Lung (tissue), 12 donors: ENCODE data around the gene RALGPS1. TPM values are rescaled to one million over a fixed set of nuclear protein-coding genes. Genes with fewer than 3 reads are reported as not detected.

Source experiments
- ATAC-seq: fragments of 200-7000 bp; cut with Tn5 transposase; one replicate; pipeline ENCODE4 v1.9.1; 2020; ENCODE audit warnings: moderate number of reproducible peaks; ENCODE audit not compliant: insufficient read depth, low FRiP score
- DNase-seq, 3 donors: peaks; one replicate each; pipeline ENCODE4 v3.0.0-alpha.2; 2013 to 2017
- H3K27ac ChIP-seq, 2 donors: one replicate each; pipeline ENCODE4 v1.5.1; 2013; ENCODE audit warnings: mild to moderate bottlenecking in 2 of 2, moderate library complexity in 2 of 2, control low read depth in 1 of 2, inconsistent platforms in 1 of 2, low read depth in 1 of 2, low read length in 1 of 2
- H3K27me3 ChIP-seq, 3 donors: one replicate each; pipeline ENCODE4 v1.5.1; 2013; ENCODE audit warnings: low read length in 2 of 3; ENCODE audit not compliant: control insufficient read depth in 3 of 3, insufficient read depth in 3 of 3
- H3K36me3 ChIP-seq, 4 donors: one replicate each; pipeline ENCODE4 v1.5.1; 2013; ENCODE audit warnings: low read length in 4 of 4, mild to moderate bottlenecking in 1 of 4, moderate library complexity in 1 of 4; ENCODE audit not compliant: control insufficient read depth in 4 of 4, insufficient read depth in 4 of 4
- H3K4me1 ChIP-seq, 5 donors: one replicate each; pipeline ENCODE4 v1.5.1; 2013; ENCODE audit warnings: low read length in 5 of 5, mild to moderate bottlenecking in 2 of 5, moderate library complexity in 1 of 5; ENCODE audit not compliant: control insufficient read depth in 5 of 5, insufficient read depth in 5 of 5
- H3K4me3 ChIP-seq: one replicate; pipeline ENCODE4 v1.5.1; 2013; ENCODE audit warnings: mild to moderate bottlenecking, control low read depth, moderate library complexity
- H3K9ac ChIP-seq, 2 donors: one replicate each; pipeline ENCODE4 v1.5.1; 2013; ENCODE audit warnings: low read length in 2 of 2, control low read depth in 1 of 2; ENCODE audit not compliant: insufficient read depth in 1 of 2
- H3K9me3 ChIP-seq, 4 donors: one replicate each; pipeline ENCODE4 v1.5.1; 2013; ENCODE audit warnings: low read length in 3 of 4, mild to moderate bottlenecking in 1 of 4, moderate library complexity in 1 of 4; ENCODE audit not compliant: control insufficient read depth in 4 of 4, insufficient read depth in 3 of 4
- CTCF ChIP-seq: IDR thresholded peaks from 2 replicates; pipeline ENCODE4 v1.5.1; 2012; ENCODE audit warnings: mild to moderate bottlenecking; ENCODE audit errors: control extremely low read depth, extremely low read depth
- WGBS, 2 donors: extraction: QIAGEN DNeasy Blood & Tissue Kit; methylation state at CpG; one replicate each; pipeline ENCODE4 v1.1.7; 2013; 5-methylcytosine and 5-hydroxymethylcytosine counted together
- polyA plus RNA-seq, 2 donors: library from polyadenylated mRNA; stranded (reverse); fragments of 200-250 nt; gene quantifications; one replicate each; pipeline ENCODE4 v1.2.1, GENCODE V29; 2013
- total RNA-seq, 2 donors: library from RNA; depleted of rRNA in 1 of 2; stranded (reverse); fragments of >200 nt in 1 of 2; gene quantifications; one replicate each; pipeline ENCODE4 v1.2.1, GENCODE V29; 2014 to 2021
- donor health status: control.
- donor health status: control.
- donor health status: Bipolar disorder and iron deficiency.
- donor health status: healthy.
- donor health status: DM: yes; HTN: yes; CAD: no.

Gene RALGPS1
- total and polyA plus RNA-seq, 4 donors = 3.5 to 30.3 (median 11.9) TPM

GRCh38 chr9:127249877-127250276 is 335.3 kb downstream of the RALGPS1 start:
- Histone ChIP-seq H3K4me1 (peaks cover 0 to 9% (median 4%) of the 10 kb centered on the region in 5 donors), H3K36me3 (peaks cover 0 to 2% (median 0%) of the 10 kb centered on the region in 4 donors), H3K27me3 (no peaks in the 10 kb centered on the region), H3K9me3 (no peaks in the 10 kb centered on the region), H3K4me3 (no peak overlapping the region), H3K9ac (no peak overlapping the region), H3K27ac (no peak overlapping the region)
- no peak for TF ChIP-seq CTCF
- no peak for DNase-seq
- no peak for ATAC-seq
- WGBS, 2 donors = 94% methylated on average over 5 of the region's 5 CpGs

GRCh38 chr9:127250896-127251391 is 336.4 kb downstream of the RALGPS1 start:
- TF ChIP-seq CTCF = no peak
- DNase-seq (no peak), ATAC-seq (no peak)
- Histone ChIP-seq H3K9me3 (no peaks in the 10 kb centered on the region), H3K4me3 (no peak overlapping the region), H3K27me3 (no peaks in the 10 kb centered on the region), H3K36me3 (peaks cover 0 to 2% (median 0%) of the 10 kb centered on the region in 4 donors), H3K27ac (peak overlapping the region in 1 of 2 donors; percentile 62), H3K9ac (no peak overlapping the region), H3K4me1 (peaks cover 0 to 9% (median 0%) of the 10 kb centered on the region in 5 donors)
- WGBS, 2 donors = 88 to 95% methylated on average over 3 of the region's 3 CpGs

- WGBS, 2 donors = 89 to 93% methylated on average over 4 of the region's 4 CpGs
- no peak overlapping the region for H3K27ac ChIP-seq
- H3K4me3 ChIP-seq = no peak overlapping the region
- TF ChIP-seq CTCF = no peak
- no peaks in the 10 kb centered on the region for H3K9me3 ChIP-seq
- H3K36me3 ChIP-seq = no peaks in the 10 kb centered on the region
- peaks cover 0 to 9% (median 0%) of the 10 kb centered on the region in 5 donors for H3K4me1 ChIP-seq
- no peaks in the 10 kb centered on the region for H3K27me3 ChIP-seq
- no peak for ATAC-seq
- H3K9ac ChIP-seq = no peak overlapping the region
- no peak for DNase-seq
These were observed 338.1 kb downstream of the RALGPS1 start for GRCh38 chr9:127252410-127253318.
